ENCODE data around the gene ZFP36L2. TPM values are rescaled to one million over a fixed set of nuclear protein-coding genes. Genes with fewer than 3 reads are reported as not detected.
"Not testable (repeated sequence)": the region's sequence is repeated elsewhere in the genome, so short reads cannot be mapped to it uniquely, and the experiment has no call there.

Gene ZFP36L2
- total and polyA plus RNA-seq, 2 donors (not counting 1 experiment from before 2014, with no cell fraction given), result 94.9 to 482 TPM

DNA sequence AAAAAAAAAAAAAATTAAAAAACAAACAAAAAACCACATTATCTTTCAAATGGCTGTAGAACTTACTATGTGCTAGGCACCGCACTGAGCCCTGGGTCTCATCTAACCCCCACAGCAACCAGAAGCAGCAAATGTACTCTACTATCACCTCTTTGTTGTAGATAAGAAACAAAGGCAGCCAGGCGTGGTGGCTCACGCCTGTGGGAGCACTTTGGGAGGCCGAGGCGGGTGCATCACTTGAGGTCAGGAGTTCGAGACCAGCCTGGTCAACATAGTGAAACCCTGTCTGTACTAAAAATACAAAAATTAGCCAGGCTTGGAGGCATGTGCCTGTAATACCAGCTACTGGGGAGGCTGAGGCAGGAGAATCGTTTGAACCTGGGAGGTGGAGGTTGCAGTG lies 36.5 kb downstream of the ZFP36L2 start:
- not testable (repeated sequence) for H3K27me3 Mint-ChIP-seq, H3K27ac Mint-ChIP-seq
- H3K4me1 ChIP-seq (ENCODE audit: control insufficient read depth in 2 of 2, insufficient read depth in 2 of 2, low read length in 2 of 2), result peaks cover 15 to 33% of the 10 kb centered on the region in 2 donors

DNA sequence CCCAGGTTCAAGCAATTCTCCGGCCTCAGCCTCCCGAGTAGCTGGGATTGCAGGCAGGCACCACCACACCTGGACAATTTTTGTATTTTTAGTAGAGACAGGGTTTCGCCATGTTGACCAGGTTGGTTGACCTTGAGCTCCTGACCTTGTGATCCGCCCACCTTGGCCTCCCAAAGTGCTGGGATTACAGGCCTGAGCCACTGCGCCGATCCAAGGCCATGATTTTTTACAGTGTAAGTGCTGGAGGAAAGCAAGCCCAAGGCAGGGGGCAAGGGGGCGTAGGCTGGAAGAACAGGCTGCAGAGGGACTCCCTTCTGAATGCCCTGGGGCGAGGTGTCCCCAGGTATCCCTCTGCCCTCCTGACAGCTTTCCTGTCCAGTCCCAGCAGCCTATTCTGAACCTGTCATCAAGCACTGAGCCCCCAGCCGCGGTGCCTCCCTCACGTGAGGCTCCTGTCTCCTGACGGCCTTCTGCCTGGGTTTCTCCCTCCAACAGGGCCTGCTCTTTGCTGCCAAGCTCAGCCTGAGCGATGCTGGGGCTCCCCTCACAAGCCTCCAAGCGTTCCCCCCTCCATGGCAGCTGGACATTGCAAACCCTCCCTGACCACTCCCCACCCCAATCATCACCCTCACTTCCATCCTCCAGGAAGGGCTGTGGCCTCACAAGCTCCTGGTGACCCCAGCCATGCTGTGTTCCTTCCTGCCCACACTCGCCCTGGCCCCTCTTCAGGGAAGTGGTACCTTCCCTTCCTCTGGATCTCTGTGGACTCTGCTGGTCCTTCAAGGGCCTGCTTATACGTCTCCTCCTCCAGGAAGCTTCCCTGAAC lies 37.6 kb downstream of the ZFP36L2 start:
- H3K4me3 ChIP-seq (ENCODE audit: control extremely low read depth in 1 of 5, extremely low read depth in 1 of 5, insufficient read depth in 1 of 5, low read depth in 2 of 5, low read length in 4 of 5), result no peak overlapping the region
- no peaks in the 10 kb centered on the region for H3K36me3 ChIP-seq (replicated peaks in 1 of 2; ENCODE audit: control extremely low read depth in 1 of 2, control insufficient read depth in 1 of 2, extremely low read depth in 1 of 2, insufficient read depth in 2 of 2, low read length in 1 of 2)
- H3K9ac ChIP-seq (ENCODE audit: low read length), result no peak overlapping the region
- DNase-seq (no peak), ATAC-seq (ENCODE audit: low read depth) (no peak)
- no peaks in the 10 kb centered on the region for H3K27me3 ChIP-seq (replicated peaks in 1 of 4; ENCODE audit: control extremely low read depth in 1 of 4, control insufficient read depth in 3 of 4, insufficient read depth in 4 of 4, low read length in 3 of 4)
- Mint-ChIP-seq H3K9me3 (ENCODE audit: insufficient read depth) (no peaks in the 10 kb centered on the region), H3K4me3 (no peak overlapping the region), H3K27me3 (no peaks in the 10 kb centered on the region), H3K4me1 (peaks cover 18% of the 10 kb centered on the region), H3K27ac (no peak overlapping the region)
- H2AFZ ChIP-seq (ENCODE audit: insufficient read depth, low read depth, low read length, poor library complexity, severe bottlenecking), result no peak overlapping the region
- H3K4me2 ChIP-seq (replicated peaks; ENCODE audit: low read depth, low read length, poor library complexity, severe bottlenecking), result no peak overlapping the region
- H4K20me1 ChIP-seq (ENCODE audit: control insufficient read depth, insufficient read depth, low read length, poor library complexity, severe bottlenecking), result no peaks in the 10 kb centered on the region
- 96% methylated on average over 16 of the region's 16 CpGs for WGBS (ENCODE audit: insufficient coverage)
- POLR2A ChIA-PET, result interaction anchor here (0.6 to 1.9 kb wide), 4 partner anchors 8 to 30 kb away, joined by 3 to 6 read pairs (median 4); no protein-coding TSS in a partner anchor
- intact Hi-C loops (cut with micrococcal nuclease), result no loop called here
- no peaks in the 10 kb centered on the region for H3K9me3 ChIP-seq (ENCODE audit: control extremely low read depth in 1 of 3, control insufficient read depth in 2 of 3, insufficient read depth in 1 of 3, low read length in 2 of 3)
- H3K27ac ChIP-seq (ENCODE audit: low read length in 2 of 2), result no peak overlapping the region
- CTCF ChIA-PET, result interaction anchor here (0.7 to 1.1 kb wide), 3 partner anchors 10 to 56 kb away, joined by 3 read pairs; no protein-coding TSS in a partner anchor
- peaks cover 4 to 22% of the 10 kb centered on the region in 2 donors for H3K4me1 ChIP-seq (ENCODE audit: control insufficient read depth in 2 of 2, insufficient read depth in 2 of 2, low read length in 2 of 2)
- no peaks in the 10 kb centered on the region for H3K79me2 ChIP-seq (ENCODE audit: control insufficient read depth, insufficient read depth, low read length)
- TF ChIP-seq, protein P1, sequence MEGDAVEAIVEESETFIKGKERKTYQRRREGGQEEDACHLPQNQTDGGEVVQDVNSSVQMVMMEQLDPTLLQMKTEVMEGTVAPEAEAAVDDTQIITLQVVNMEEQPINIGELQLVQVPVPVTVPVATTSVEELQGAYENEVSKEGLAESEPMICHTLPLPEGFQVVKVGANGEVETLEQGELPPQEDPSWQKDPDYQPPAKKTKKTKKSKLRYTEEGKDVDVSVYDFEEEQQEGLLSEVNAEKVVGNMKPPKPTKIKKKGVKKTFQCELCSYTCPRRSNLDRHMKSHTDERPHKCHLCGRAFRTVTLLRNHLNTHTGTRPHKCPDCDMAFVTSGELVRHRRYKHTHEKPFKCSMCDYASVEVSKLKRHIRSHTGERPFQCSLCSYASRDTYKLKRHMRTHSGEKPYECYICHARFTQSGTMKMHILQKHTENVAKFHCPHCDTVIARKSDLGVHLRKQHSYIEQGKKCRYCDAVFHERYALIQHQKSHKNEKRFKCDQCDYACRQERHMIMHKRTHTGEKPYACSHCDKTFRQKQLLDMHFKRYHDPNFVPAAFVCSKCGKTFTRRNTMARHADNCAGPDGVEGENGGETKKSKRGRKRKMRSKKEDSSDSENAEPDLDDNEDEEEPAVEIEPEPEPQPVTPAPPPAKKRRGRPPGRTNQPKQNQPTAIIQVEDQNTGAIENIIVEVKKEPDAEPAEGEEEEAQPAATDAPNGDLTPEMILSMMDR (IDR thresholded peaks at IDR 0.05), result no peak
- TF ChIP-seq EZH2 (IDR thresholded peaks at IDR 0.05; ENCODE audit: borderline replicate concordance, insufficient read depth, low read depth, low read length, poor library complexity, severe bottlenecking), result no peak

More for the DNA sequence above, 36.5 kb downstream of the ZFP36L2 start:
- H3K79me2 ChIP-seq (ENCODE audit: control insufficient read depth, insufficient read depth, low read length); H3K4me2 ChIP-seq (replicated peaks; ENCODE audit: low read depth, low read length, poor library complexity, severe bottlenecking); ATAC-seq (ENCODE audit: low read depth); H3K9ac ChIP-seq (ENCODE audit: low read length); H3K9me3 Mint-ChIP-seq (ENCODE audit: insufficient read depth); H3K27me3 ChIP-seq (replicated peaks in 1 of 4; ENCODE audit: control extremely low read depth in 1 of 4, control insufficient read depth in 3 of 4, insufficient read depth in 4 of 4, low read length in 3 of 4); H3K4me3 ChIP-seq (ENCODE audit: control extremely low read depth in 1 of 5, extremely low read depth in 1 of 5, insufficient read depth in 1 of 5, low read depth in 2 of 5, low read length in 4 of 5); H4K20me1 ChIP-seq (ENCODE audit: control insufficient read depth, insufficient read depth, low read length, poor library complexity, severe bottlenecking); H3K4me3 Mint-ChIP-seq; H3K36me3 ChIP-seq (replicated peaks in 1 of 2; ENCODE audit: control extremely low read depth in 1 of 2, control insufficient read depth in 1 of 2, extremely low read depth in 1 of 2, insufficient read depth in 2 of 2, low read length in 1 of 2); H3K27ac ChIP-seq (ENCODE audit: low read length in 2 of 2); H2AFZ ChIP-seq (ENCODE audit: insufficient read depth, low read depth, low read length, poor library complexity, severe bottlenecking); intact Hi-C loops (cut with micrococcal nuclease); H3K9me3 ChIP-seq (ENCODE audit: control extremely low read depth in 1 of 3, control insufficient read depth in 2 of 3, insufficient read depth in 1 of 3, low read length in 2 of 3); DNase-seq: not testable (repeated sequence)
- POLR2A ChIA-PET, result interaction anchor here (0.7 to 1.9 kb wide), 3 partner anchors 11 to 20 kb away, joined by 3 to 6 read pairs (median 3); no protein-coding TSS in a partner anchor
- CTCF ChIA-PET, result interaction anchor here (0.7 kb wide), 1 partner anchor 12 kb away, joined by 3 read pairs; no protein-coding TSS in a partner anchor
- peaks cover 29% of the 10 kb centered on the region for H3K4me1 Mint-ChIP-seq
- 100% methylated on average over 1 of the region's 7 CpGs for WGBS (ENCODE audit: insufficient coverage)
